ENCODE data around the gene TIMP1.

Gene TIMP1

GRCh38 chrX:47608130-47608810, 26.0 kb downstream of the TIMP1 start:
- no peak for DNase-seq

GRCh38 chrX:47610511-47610910, 28.3 kb downstream of the TIMP1 start:
- no peak for DNase-seq

- no peak for DNase-seq
Measured at GRCh38 chrX:47611489-47611888, 29.3 kb downstream of the TIMP1 start.

GRCh38 chrX:47611926-47612325, 29.7 kb downstream of the TIMP1 start:
- no peak for DNase-seq

- no peak for DNase-seq
Measured at GRCh38 chrX:47612418-47612817, 30.2 kb downstream of the TIMP1 start.

- DNase-seq = no peak
Measured at GRCh38 chrX:47613082-47613481, 30.8 kb downstream of the TIMP1 start.

- no peak for DNase-seq
Measured at GRCh38 chrX:47614618-47615017, 32.4 kb downstream of the TIMP1 start.

- DNase-seq = no peak
Measured at GRCh38 chrX:47618923-47619485, 36.8 kb downstream of the TIMP1 start.

GRCh38 chrX:47619486-47620302, 37.5 kb downstream of the TIMP1 start, which contains the start of gene SYN1:
Gene SYN1, minus strand, starts transcription at chrX:47619857. Its CDS starts 129 bp downstream, at chrX:47619728.
- DNase-seq = no peak

- DNase-seq = no peak
Measured at GRCh38 chrX:47620303-47620685, 38.1 kb downstream of the TIMP1 start.

GRCh38 chrX:47621851-47622250, 39.6 kb downstream of the TIMP1 start:
- no peak for DNase-seq

GRCh38 chrX:47623540-47624027, 41.3 kb downstream of the TIMP1 start:
- DNase-seq = no peak

GRCh38 chrX:47625365-47625764, 43.1 kb downstream of the TIMP1 start:
- no peak for DNase-seq

- DNase-seq = no peak
Measured at GRCh38 chrX:47628982-47629381, 46.7 kb downstream of the TIMP1 start.

- DNase-seq = no peak
Measured at GRCh38 chrX:47629419-47630200, 47.4 kb downstream of the TIMP1 start, which contains the start of gene CFP. Gene CFP, minus strand, starts transcription at chrX:47629930. Its CDS starts 86 bp downstream, at chrX:47629844.

- DNase-seq = no peak
Measured at GRCh38 chrX:47631676-47632075, 49.4 kb downstream of the TIMP1 start.

- DNase-seq = no peak
Measured at GRCh38 chrX:47632666-47633065, 50.4 kb downstream of the TIMP1 start.

GRCh38 chrX:47633689-47634590, 51.7 kb downstream of the TIMP1 start:
- DNase-seq = no peak

- DNase-seq = no peak
Measured at GRCh38 chrX:47634871-47635575, 52.8 kb downstream of the TIMP1 start.
